Spleen (tissue), 11 donors: ENCODE data around the gene TRIML1. TPM values are rescaled to one million over a fixed set of nuclear protein-coding genes. Genes with fewer than 3 reads are reported as not detected.

Experiments
- DNase-seq: peaks from one replicate; pipeline ENCODE4 v3.0.0-alpha.2; 2020
- H3K27ac ChIP-seq, 8 donors: fragments of 200-600 bp; sonication (generic) in 7 of 8; 1 replicate in 4 of 8; 2 replicates in 4 of 8; pipeline versions ENCODE4 v1.5.0 to v1.8.0; 2016 to 2021; ENCODE audit warnings: inconsistent platforms in 4 of 8, mild to moderate bottlenecking in 4 of 8, moderate library complexity in 1 of 8
- H3K27me3 ChIP-seq, 7 donors: fragments of 200-600 bp; sonication (generic) in 6 of 7; replicated peaks in 1 of 7; 1 replicate in 4 of 7; 2 replicates in 3 of 7; pipeline versions ENCODE4 v1.5.0 to v1.8.0; 2016 to 2021; ENCODE audit warnings: inconsistent platforms in 3 of 7, mild to moderate bottlenecking in 1 of 7
- H3K36me3 ChIP-seq, 6 donors: fragments of 200-600 bp; sonication (generic) in 5 of 6; 1 replicate in 4 of 6; 2 replicates in 2 of 6; pipeline versions ENCODE4 v1.5.0 to v1.8.0; 2016 to 2021; ENCODE audit warnings: inconsistent platforms in 2 of 6
- H3K4me1 ChIP-seq, 6 donors: fragments of 200-600 bp; sonication (generic) in 5 of 6; 1 replicate in 3 of 6; 2 replicates in 3 of 6; pipeline versions ENCODE4 v1.5.0 to v1.8.0; 2016 to 2021; ENCODE audit warnings: inconsistent platforms in 3 of 6
- H3K4me3 ChIP-seq, 8 donors: fragments of 200-600 bp; sonication (generic) in 7 of 8; 1 replicate in 4 of 8; 2 replicates in 4 of 8; pipeline versions ENCODE4 v1.5.0 to v1.8.0; 2016 to 2021; ENCODE audit warnings: inconsistent platforms in 4 of 8, mild to moderate bottlenecking in 4 of 8, moderate library complexity in 2 of 8
- H3K9me3 ChIP-seq, 8 donors: fragments of 200-600 bp; sonication (generic) in 7 of 8; 1 replicate in 4 of 8; 2 replicates in 4 of 8; pipeline versions ENCODE4 v1.5.0 to v1.8.0; 2016 to 2021; ENCODE audit warnings: inconsistent platforms in 4 of 8
- CTCF ChIP-seq, 11 experiments: fragments of 200-600 bp in 7 of 11; fragments of 450-650 bp in 4 of 11; sonication (generic) in 4 of 11; IDR thresholded peaks in 8 of 11; conservative IDR thresholded peaks in 3 of 11; 1 replicate in 7 of 11; 2 replicates in 4 of 11; pipeline versions ENCODE4 v1.4.0 to v1.8.0; 2016 to 2021; ENCODE audit warnings: antibody characterized with exemption in 11 of 11, inconsistent platforms in 4 of 11, mild to moderate bottlenecking in 1 of 11
- POLR2A ChIP-seq, 3 donors: fragments of 450-650 bp; IDR thresholded peaks; one replicate each; pipeline ENCODE4 v1.5.1; 2017; ENCODE audit warnings: antibody characterized with exemption in 3 of 3, mild to moderate bottlenecking in 1 of 3
- POLR2AphosphoS5 ChIP-seq, 3 donors: sonication (generic); formaldehyde crosslinking; IDR thresholded peaks; one replicate each; pipeline ENCODE4 v1.5.1; 2017; ENCODE audit warnings: antibody characterized with exemption in 3 of 3
- WGBS, 5 donors: extraction: QIAGEN DNeasy Blood & Tissue Kit in 3 of 5; methylation state at CpG; one replicate each; pipeline versions ENCODE4 v1.1.5 to v1.1.7; 2013 to 2018; 5-methylcytosine and 5-hydroxymethylcytosine counted together
- intact Hi-C: fragments of 100-400 bp; cut with DNase I; formaldehyde crosslinking; loops from one replicate; pipeline ENCODE4 v1.15.0; 2023; ENCODE audit warnings: low total_unique reads
- polyA plus RNA-seq, 3 donors: library from polyadenylated mRNA; stranded (reverse); fragments of 200-250 nt; gene quantifications; one replicate each; pipeline ENCODE4 v1.2.1, GENCODE V29; 2013
- total RNA-seq, 7 donors: library from RNA; depleted of rRNA in 3 of 7; stranded (reverse); fragments of >200 nt in 3 of 7; fragmentation: NEBNext Ultra II Directional in 4 of 7; extraction: Animal tissue kit (Norgen Biotek cat#: 25700) in 4 of 7; gene quantifications; one replicate each; pipeline versions ENCODE4 v1.1.0 to v1.2.1, GENCODE V29; 2016 to 2021
- donor health status: healthy with polysubstance abuse.
- donor health status: DM: no; HTN: no; CAD: no; lungs with moderate emphysema.
- donor health status: DM: no; HTN: no; CAD: no.
- donor health status: Bipolar disorder and iron deficiency.
- donor health status: healthy.
- donor health status: DM: no; HTN: no; CAD: no.
- donor health status: DM: yes; HTN: yes; CAD: no.

Gene TRIML1
- total and polyA plus RNA-seq, 10 donors, result not detected

GRCh38 chr4:188161167-188161566, 21.9 kb downstream of the TRIML1 start:
- intact Hi-C loops, result no loop called here
- H3K9me3 ChIP-seq, result peaks cover 0 to 42% (median 7%) of the 10 kb centered on the region in 8 donors
- DNase-seq, result no peak
- WGBS, 5 donors, result 66 to 80% (median 74%) methylated on average over 5 to 6 of the region's 6 CpGs
- TF ChIP-seq CTCF (IDR thresholded peaks at IDR 0.05 in 8 of 11, conservative IDR thresholded peaks at IDR 0.05 in 3 of 11) (no peak), POLR2AphosphoS5 (IDR thresholded peaks at IDR 0.05) (no peak), POLR2A (IDR thresholded peaks at IDR 0.05) (no peak)
- no peaks in the 10 kb centered on the region for H3K36me3 ChIP-seq
- no peaks in the 10 kb centered on the region for H3K4me1 ChIP-seq
- no peaks in the 10 kb centered on the region for H3K27me3 ChIP-seq
- no peak overlapping the region for H3K4me3 ChIP-seq
- no peak overlapping the region for H3K27ac ChIP-seq

- H3K4me1 ChIP-seq, result no peaks in the 10 kb centered on the region
- H3K27ac ChIP-seq, result no peak overlapping the region
- no peaks in the 10 kb centered on the region for H3K27me3 ChIP-seq
- 75 to 82% (median 79%) methylated on average over 6 of the region's 6 CpGs for WGBS, 5 donors
- intact Hi-C loops, result no loop called here
- no peak for TF ChIP-seq POLR2A (IDR thresholded peaks at IDR 0.05)
- no peak for TF ChIP-seq POLR2AphosphoS5 (IDR thresholded peaks at IDR 0.05)
- TF ChIP-seq CTCF (IDR thresholded peaks at IDR 0.05 in 8 of 11, conservative IDR thresholded peaks at IDR 0.05 in 3 of 11), result no peak
- H3K9me3 ChIP-seq, result peaks cover 0 to 45% (median 8%) of the 10 kb centered on the region in 8 donors
- no peak for DNase-seq
- H3K4me3 ChIP-seq, result no peak overlapping the region
- H3K36me3 ChIP-seq, result no peaks in the 10 kb centered on the region
Observed at GRCh38 chr4:188162698-188163097, 23.5 kb downstream of the TRIML1 start.

- no peak for DNase-seq
- no peaks in the 10 kb centered on the region for H3K4me1 ChIP-seq
- no peak overlapping the region for H3K27ac ChIP-seq
- TF ChIP-seq POLR2AphosphoS5 (IDR thresholded peaks at IDR 0.05) (no peak), CTCF (IDR thresholded peaks at IDR 0.05 in 8 of 11, conservative IDR thresholded peaks at IDR 0.05 in 3 of 11) (no peak), POLR2A (IDR thresholded peaks at IDR 0.05) (no peak)
- H3K27me3 ChIP-seq, result no peaks in the 10 kb centered on the region
- 77 to 86% (median 84%) methylated on average over 5 of the region's 5 CpGs for WGBS, 5 donors
- H3K9me3 ChIP-seq, result peaks cover 0 to 42% (median 9%) of the 10 kb centered on the region in 8 donors
- intact Hi-C loops, result no loop called here
- H3K4me3 ChIP-seq, result no peak overlapping the region
- no peaks in the 10 kb centered on the region for H3K36me3 ChIP-seq
Observed at GRCh38 chr4:188168726-188169373, 29.6 kb downstream of the TRIML1 start.

- TF ChIP-seq CTCF (IDR thresholded peaks at IDR 0.05 in 8 of 11, conservative IDR thresholded peaks at IDR 0.05 in 3 of 11), result no peak
- no peak for TF ChIP-seq POLR2AphosphoS5 (IDR thresholded peaks at IDR 0.05)
- TF ChIP-seq POLR2A (IDR thresholded peaks at IDR 0.05), result no peak
- no peak for DNase-seq
- H3K36me3 ChIP-seq, result no peaks in the 10 kb centered on the region
- 63 to 89% (median 76%) methylated on average over 2 of the region's 2 CpGs for WGBS, 5 donors
- intact Hi-C loops, result no loop called here
- no peak overlapping the region for H3K4me3 ChIP-seq
- H3K9me3 ChIP-seq, result peaks cover 0 to 33% (median 0%) of the 10 kb centered on the region in 8 donors
- no peak overlapping the region for H3K27ac ChIP-seq
- H3K4me1 ChIP-seq, result no peaks in the 10 kb centered on the region
- H3K27me3 ChIP-seq, result no peaks in the 10 kb centered on the region
Observed at GRCh38 chr4:188171551-188171950, 32.3 kb downstream of the TRIML1 start.
